ENCODE data around the gene ZFYVE21. TPM values are rescaled to one million over a fixed set of nuclear protein-coding genes. Genes with fewer than 3 reads are reported as not detected.

Gene ZFYVE21
- total RNA-seq, 1 donor from 2014 or later = 40.2 TPM

GRCh38 chr14:103734081-103734888 is 18.7 kb downstream of the ZFYVE21 start:
- H3K4me3 Mint-ChIP-seq = no peak overlapping the region
- DNase-seq (ENCODE audit: low spot score in 2 of 2, unreplicated experiment in 2 of 2) = no peak
- no peak for TF ChIP-seq CTCF (IDR thresholded peaks at IDR 0.05; ENCODE audit: unreplicated experiment)

DNA sequence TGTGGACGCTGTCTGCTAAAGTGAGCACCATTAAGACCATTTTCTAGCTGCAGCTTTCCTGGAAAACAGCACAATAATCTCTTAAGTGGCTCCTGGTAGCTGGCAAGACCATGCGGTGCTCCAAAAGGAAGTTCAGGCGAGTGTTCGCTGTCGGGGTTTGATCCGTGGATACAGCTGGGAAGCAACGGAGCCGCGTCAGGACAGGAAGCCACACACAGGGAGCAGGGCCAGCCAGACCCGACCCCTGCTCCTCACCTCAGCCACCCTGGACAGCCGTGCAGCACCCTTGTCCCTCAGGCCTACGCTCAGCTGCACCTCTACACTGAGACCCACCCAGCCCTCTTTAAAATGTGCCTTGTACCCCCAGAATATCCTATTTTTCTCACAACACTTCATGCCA is 19.4 kb downstream of the ZFYVE21 start:
- Mint-ChIP-seq H3K4me1 (peaks cover 28% of the 10 kb centered on the region), H3K27ac (no peak overlapping the region), H3K27me3 (ENCODE audit: low read depth) (no peaks in the 10 kb centered on the region), H3K36me3 (peaks cover 23% of the 10 kb centered on the region), H3K4me3 (no peak overlapping the region), H3K9me3 (no peaks in the 10 kb centered on the region)
- TF ChIP-seq CTCF (IDR thresholded peaks at IDR 0.05; ENCODE audit: unreplicated experiment) = no peak
- no peak for DNase-seq (ENCODE audit: low spot score in 2 of 2, unreplicated experiment in 2 of 2)

More at GRCh38 chr14:103734081-103734888, 18.7 kb downstream of the ZFYVE21 start:
- Mint-ChIP-seq H3K27me3 (ENCODE audit: low read depth) (no peaks in the 10 kb centered on the region), H3K9me3 (no peaks in the 10 kb centered on the region), H3K4me1 (peaks cover 28% of the 10 kb centered on the region), H3K36me3 (peaks cover 18% of the 10 kb centered on the region), H3K27ac (peak overlapping the region; percentile 34)

DNA sequence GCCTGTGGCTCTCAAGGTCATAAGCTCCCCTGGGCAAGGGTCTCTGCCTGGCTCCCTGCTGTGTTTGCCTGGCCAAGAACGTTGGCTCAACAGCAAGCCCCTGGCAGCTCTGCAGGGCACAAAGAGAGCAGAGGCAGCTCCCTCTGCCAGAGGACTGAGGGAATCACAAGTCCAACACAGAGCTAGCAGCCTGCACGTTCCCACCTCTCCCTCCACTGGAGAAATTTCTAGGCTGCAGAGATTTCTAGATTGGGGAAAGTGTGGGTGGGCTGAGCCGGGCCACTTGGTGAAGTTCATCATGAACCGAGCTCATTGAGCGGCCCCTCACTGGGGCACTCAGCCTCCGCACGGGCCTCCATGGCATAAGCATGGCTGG is 19.8 kb downstream of the ZFYVE21 start:
- no peaks in the 10 kb centered on the region for H3K9me3 Mint-ChIP-seq
- no peak for TF ChIP-seq CTCF (IDR thresholded peaks at IDR 0.05; ENCODE audit: unreplicated experiment)

DNA sequence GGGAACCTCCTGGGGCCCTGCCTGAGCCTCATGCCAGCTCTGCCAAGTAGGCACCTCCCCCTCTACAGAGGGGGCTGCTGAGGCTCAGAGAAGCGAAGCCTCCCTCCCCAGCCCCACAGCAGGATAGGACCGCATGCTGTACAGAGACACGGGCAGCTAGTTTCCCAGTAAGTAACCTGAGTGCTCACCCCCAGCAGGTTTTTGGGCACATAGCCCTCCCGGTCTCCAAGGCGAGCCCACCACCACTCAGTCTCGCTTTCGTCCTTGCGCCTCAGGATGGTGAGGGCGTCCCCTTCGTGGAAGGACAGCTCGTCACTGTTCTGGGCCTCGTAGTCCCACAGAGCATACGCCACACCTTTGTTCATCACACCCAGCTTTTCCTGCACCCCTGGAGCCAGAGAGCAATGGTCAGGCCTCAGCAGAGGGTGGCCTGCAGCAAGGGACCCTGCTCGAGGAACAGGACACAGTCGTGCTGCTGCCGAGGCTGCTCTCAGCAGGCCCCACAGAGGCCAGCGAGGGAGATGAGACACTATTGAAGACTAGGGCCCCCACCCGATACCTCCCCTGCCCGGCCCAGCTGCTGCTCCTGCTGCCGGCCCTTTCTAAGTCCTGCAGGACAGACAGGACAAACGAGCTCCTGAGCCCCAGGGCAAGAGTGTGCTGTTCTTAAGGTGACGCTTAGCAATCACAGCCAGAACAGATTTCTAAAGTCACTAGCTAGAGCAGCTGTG is 20.4 kb downstream of the ZFYVE21 start:
- Mint-ChIP-seq H3K36me3 (peaks cover 28% of the 10 kb centered on the region), H3K4me3 (no peak overlapping the region), H3K9me3 (no peaks in the 10 kb centered on the region), H3K4me1 (peaks cover 28% of the 10 kb centered on the region), H3K27ac (no peak overlapping the region), H3K27me3 (ENCODE audit: low read depth) (no peaks in the 10 kb centered on the region)
- DNase-seq (ENCODE audit: low spot score in 2 of 2, unreplicated experiment in 2 of 2) = no peak
- TF ChIP-seq CTCF (IDR thresholded peaks at IDR 0.05; ENCODE audit: unreplicated experiment) = no peak

More for the DNA sequence above, 19.8 kb downstream of the ZFYVE21 start:
- H3K4me3 Mint-ChIP-seq = no peak overlapping the region
- DNase-seq (ENCODE audit: low spot score in 2 of 2, unreplicated experiment in 2 of 2) = no peak
- peaks cover 28% of the 10 kb centered on the region for H3K4me1 Mint-ChIP-seq
- no peak overlapping the region for H3K27ac Mint-ChIP-seq
- peaks cover 26% of the 10 kb centered on the region for H3K36me3 Mint-ChIP-seq
- H3K27me3 Mint-ChIP-seq (ENCODE audit: low read depth) = no peaks in the 10 kb centered on the region

GRCh38 chr14:103736546-103737431 is 21.2 kb downstream of the ZFYVE21 start:
- DNase-seq (ENCODE audit: low spot score in 2 of 2, unreplicated experiment in 2 of 2) = no peak
- Mint-ChIP-seq H3K4me3 (no peak overlapping the region), H3K9me3 (no peaks in the 10 kb centered on the region), H3K27ac (no peak overlapping the region), H3K27me3 (ENCODE audit: low read depth) (no peaks in the 10 kb centered on the region), H3K36me3 (peaks cover 28% of the 10 kb centered on the region), H3K4me1 (peaks cover 28% of the 10 kb centered on the region)
- no peak for TF ChIP-seq CTCF (IDR thresholded peaks at IDR 0.05; ENCODE audit: unreplicated experiment)
